ENCODE measurements around the gene B3GNT2.

Gene B3GNT2

DNA sequence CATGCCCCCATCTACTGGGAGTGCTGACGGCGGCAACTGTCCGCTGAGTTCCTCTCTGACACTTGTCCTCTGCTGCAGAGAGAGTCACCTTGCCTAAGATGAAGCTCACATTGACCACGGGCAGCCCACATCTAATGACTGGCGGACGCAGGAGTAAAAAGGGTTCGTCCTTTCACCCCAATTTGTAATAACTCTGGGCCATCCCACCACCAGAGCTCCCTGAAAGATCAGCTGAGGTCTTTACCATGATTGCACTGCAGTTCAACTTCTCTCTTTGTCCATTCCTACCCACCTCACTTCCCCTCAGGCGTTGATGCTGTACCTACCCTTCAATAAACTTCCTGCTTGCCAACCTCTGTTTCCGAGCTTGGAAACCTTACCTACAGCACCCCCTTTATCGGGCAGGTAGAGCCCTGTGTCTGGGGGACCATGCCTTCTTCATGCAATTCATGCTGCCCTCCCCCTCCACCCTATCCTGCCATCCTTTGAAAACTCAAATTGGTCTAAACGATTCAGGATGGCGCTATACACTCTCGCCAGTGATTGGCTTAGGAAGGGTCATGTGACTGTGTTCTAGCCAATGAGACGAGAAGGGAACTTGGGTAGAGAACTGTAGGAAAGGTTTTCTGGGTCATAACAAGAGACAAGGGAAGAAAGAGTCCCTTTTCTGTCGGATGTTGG, 10.3 kb upstream of the B3GNT2 start:
- Histone ChIP-seq H3K79me2 (ENCODE audit: control insufficient read depth, insufficient read depth, low read length, unreplicated experiment) (no peaks in the 10 kb centered on the region), H3K27me3 (ENCODE audit: insufficient read depth, low read length) (no peaks in the 10 kb centered on the region), H2AFZ (ENCODE audit: low read length, unreplicated experiment) (no peak overlapping the region), H3K4me1 (ENCODE audit: control insufficient read depth, insufficient read depth, low read length, unreplicated experiment) (no peaks in the 10 kb centered on the region), H3K27ac (ENCODE audit: low read depth, low read length) (no peak overlapping the region), H3K4me3 (ENCODE audit: low read depth, low read length) (no peak overlapping the region), H3K36me3 (ENCODE audit: insufficient read depth, low read length) (no peaks in the 10 kb centered on the region)

DNA sequence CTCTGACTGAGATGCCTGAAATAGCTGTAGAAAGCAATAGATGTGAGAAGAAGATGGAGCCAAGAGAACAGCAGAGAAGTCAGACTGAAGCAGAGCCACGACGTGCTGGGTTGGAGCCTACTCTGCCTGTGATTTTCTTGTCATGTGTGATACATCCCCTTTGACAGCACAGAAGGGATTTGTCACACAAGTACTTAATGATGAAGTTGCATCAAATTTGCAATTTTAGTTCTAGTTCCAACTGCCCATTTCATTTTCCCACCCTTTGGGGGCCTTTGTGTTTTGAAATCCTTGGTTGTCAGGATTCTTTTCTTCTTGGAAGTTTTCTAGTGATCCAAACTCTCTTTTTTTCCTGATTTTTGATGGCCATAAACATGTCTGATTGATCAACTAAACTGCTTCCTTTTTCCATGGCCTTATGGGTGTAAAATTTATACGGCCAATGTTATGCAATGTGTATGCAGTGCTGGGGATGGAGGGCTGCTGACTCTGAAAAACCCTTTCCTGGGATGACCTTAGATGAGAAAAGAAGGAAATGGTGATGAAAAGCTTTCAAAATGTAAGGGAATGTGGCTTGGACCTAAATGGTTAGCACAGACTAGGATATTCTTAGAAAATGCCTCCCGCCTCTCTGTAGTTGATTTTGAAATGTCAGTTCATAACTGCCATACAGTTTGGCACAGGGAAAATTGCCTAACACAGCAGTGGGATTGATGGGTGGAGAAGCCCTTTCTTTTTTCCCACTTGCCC, 9.6 kb upstream of the B3GNT2 start:
- Histone ChIP-seq H3K27me3 (ENCODE audit: insufficient read depth, low read length) (no peaks in the 10 kb centered on the region), H2AFZ (ENCODE audit: low read length, unreplicated experiment) (no peak overlapping the region), H3K36me3 (ENCODE audit: insufficient read depth, low read length) (no peaks in the 10 kb centered on the region), H3K27ac (ENCODE audit: low read depth, low read length) (no peak overlapping the region), H3K79me2 (ENCODE audit: control insufficient read depth, insufficient read depth, low read length, unreplicated experiment) (no peaks in the 10 kb centered on the region), H3K4me3 (ENCODE audit: low read depth, low read length) (no peak overlapping the region), H3K4me1 (ENCODE audit: control insufficient read depth, insufficient read depth, low read length, unreplicated experiment) (no peaks in the 10 kb centered on the region)

DNA sequence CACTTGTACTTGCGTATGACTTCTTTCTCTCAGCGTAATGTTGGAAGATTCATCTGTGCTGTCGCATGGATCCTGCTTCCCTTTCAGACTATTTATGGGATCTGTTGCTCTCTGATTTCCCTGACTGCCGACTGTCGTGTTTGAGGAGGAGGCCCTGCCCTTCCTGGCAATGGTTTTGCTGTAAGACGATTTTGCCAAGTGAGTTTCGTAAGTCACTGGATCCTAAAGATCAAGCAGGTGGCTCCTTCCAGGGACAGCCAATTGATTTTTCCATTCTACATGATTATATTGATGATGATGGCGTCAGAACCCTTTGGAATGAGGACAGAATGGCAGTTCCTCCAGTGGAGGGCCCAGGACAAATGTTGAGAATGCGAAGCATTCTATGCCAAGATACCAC, 8.7 kb upstream of the B3GNT2 start:
- Histone ChIP-seq H3K79me2 (ENCODE audit: control insufficient read depth, insufficient read depth, low read length, unreplicated experiment) (no peaks in the 10 kb centered on the region), H3K27me3 (ENCODE audit: insufficient read depth, low read length) (no peaks in the 10 kb centered on the region), H2AFZ (ENCODE audit: low read length, unreplicated experiment) (no peak overlapping the region), H3K4me3 (ENCODE audit: low read depth, low read length) (no peak overlapping the region), H3K4me1 (ENCODE audit: control insufficient read depth, insufficient read depth, low read length, unreplicated experiment) (no peaks in the 10 kb centered on the region), H3K36me3 (ENCODE audit: insufficient read depth, low read length) (no peaks in the 10 kb centered on the region), H3K27ac (ENCODE audit: low read depth, low read length) (no peak overlapping the region)

DNA sequence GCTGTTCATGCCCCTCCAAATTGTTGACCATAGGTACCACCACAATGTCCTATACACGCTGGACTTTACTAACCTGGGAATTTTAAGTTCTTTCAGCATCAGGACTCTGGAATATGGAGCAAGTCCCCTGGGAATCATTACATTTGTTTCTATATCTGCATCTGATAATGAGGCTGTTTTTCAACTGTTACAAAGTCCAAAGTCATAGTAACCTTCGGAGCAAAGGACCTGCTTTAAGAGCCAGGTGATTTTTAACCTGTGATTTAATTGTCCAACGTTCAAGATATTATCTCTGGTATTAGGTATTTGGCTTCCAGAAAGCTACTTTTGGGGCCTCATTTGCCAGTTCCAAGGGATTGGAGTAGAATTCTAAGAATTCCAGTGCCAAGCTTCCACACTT, 7.5 kb upstream of the B3GNT2 start:
- Histone ChIP-seq H3K27ac (ENCODE audit: low read depth, low read length) (no peak overlapping the region), H3K4me3 (ENCODE audit: low read depth, low read length) (no peak overlapping the region), H2AFZ (ENCODE audit: low read length, unreplicated experiment) (no peak overlapping the region), H3K36me3 (ENCODE audit: insufficient read depth, low read length) (no peaks in the 10 kb centered on the region), H3K79me2 (ENCODE audit: control insufficient read depth, insufficient read depth, low read length, unreplicated experiment) (no peaks in the 10 kb centered on the region), H3K4me1 (ENCODE audit: control insufficient read depth, insufficient read depth, low read length, unreplicated experiment) (no peaks in the 10 kb centered on the region), H3K27me3 (ENCODE audit: insufficient read depth, low read length) (no peaks in the 10 kb centered on the region)

DNA sequence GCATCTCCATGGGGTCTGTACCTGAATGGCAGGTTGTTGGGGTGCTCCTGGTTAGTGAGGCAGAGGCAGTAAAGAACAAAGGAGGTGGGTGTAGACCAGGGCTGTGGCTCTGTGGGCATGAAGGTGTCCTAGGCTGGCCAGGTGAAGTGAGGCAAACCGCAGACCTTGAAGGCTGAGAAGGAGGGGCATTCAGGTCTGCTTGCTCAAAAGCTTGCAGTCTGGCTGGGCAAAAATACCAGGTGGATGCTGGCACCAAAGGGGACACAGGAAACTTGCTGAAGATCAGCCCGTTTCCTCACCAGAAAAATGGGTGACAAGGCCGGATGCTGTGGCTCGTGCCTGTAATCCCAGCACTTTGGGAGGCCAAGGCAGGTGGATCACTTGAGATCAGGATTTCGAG, 6.7 kb upstream of the B3GNT2 start:
- no peak overlapping the region for H2AFZ ChIP-seq (ENCODE audit: low read length, unreplicated experiment)
- no peaks in the 10 kb centered on the region for H3K27me3 ChIP-seq (ENCODE audit: insufficient read depth, low read length)
- H3K4me3 ChIP-seq (ENCODE audit: low read depth, low read length): no peak overlapping the region
- no peaks in the 10 kb centered on the region for H3K36me3 ChIP-seq (ENCODE audit: insufficient read depth, low read length)
- H3K79me2 ChIP-seq (ENCODE audit: control insufficient read depth, insufficient read depth, low read length, unreplicated experiment): no peaks in the 10 kb centered on the region
- no peaks in the 10 kb centered on the region for H3K4me1 ChIP-seq (ENCODE audit: control insufficient read depth, insufficient read depth, low read length, unreplicated experiment)
- H3K27ac ChIP-seq (ENCODE audit: low read depth, low read length): no peak overlapping the region

DNA sequence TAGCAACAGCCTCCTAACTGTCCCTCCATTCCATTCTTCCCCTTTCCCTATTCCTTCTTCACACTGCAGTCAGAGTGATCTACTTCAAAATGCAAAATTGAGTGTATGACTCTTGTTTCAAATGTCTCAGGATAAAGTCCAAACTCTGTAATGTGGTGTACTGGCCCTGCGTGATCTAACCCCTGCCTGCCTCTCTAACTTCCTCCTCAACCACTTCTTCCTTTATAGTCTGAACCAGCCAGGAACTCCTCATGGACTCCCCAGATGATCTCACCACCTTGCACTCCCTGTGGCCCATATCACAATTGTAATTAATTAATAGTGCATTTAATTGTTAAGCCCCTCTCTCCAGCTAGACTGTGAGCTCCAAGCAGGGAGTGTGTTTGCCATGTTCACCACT, 3.1 kb upstream of the B3GNT2 start:
- H3K4me1 ChIP-seq (ENCODE audit: control insufficient read depth, insufficient read depth, low read length, unreplicated experiment): peaks cover 5% of the 10 kb centered on the region
- no peak overlapping the region for H3K4me3 ChIP-seq (ENCODE audit: low read depth, low read length)
- no peak overlapping the region for H3K27ac ChIP-seq (ENCODE audit: low read depth, low read length)
- H2AFZ ChIP-seq (ENCODE audit: low read length, unreplicated experiment): no peak overlapping the region
- H3K36me3 ChIP-seq (ENCODE audit: insufficient read depth, low read length): no peaks in the 10 kb centered on the region
- peaks cover 16% of the 10 kb centered on the region for H3K79me2 ChIP-seq (ENCODE audit: control insufficient read depth, insufficient read depth, low read length, unreplicated experiment)
- H3K27me3 ChIP-seq (ENCODE audit: insufficient read depth, low read length): no peaks in the 10 kb centered on the region

DNA sequence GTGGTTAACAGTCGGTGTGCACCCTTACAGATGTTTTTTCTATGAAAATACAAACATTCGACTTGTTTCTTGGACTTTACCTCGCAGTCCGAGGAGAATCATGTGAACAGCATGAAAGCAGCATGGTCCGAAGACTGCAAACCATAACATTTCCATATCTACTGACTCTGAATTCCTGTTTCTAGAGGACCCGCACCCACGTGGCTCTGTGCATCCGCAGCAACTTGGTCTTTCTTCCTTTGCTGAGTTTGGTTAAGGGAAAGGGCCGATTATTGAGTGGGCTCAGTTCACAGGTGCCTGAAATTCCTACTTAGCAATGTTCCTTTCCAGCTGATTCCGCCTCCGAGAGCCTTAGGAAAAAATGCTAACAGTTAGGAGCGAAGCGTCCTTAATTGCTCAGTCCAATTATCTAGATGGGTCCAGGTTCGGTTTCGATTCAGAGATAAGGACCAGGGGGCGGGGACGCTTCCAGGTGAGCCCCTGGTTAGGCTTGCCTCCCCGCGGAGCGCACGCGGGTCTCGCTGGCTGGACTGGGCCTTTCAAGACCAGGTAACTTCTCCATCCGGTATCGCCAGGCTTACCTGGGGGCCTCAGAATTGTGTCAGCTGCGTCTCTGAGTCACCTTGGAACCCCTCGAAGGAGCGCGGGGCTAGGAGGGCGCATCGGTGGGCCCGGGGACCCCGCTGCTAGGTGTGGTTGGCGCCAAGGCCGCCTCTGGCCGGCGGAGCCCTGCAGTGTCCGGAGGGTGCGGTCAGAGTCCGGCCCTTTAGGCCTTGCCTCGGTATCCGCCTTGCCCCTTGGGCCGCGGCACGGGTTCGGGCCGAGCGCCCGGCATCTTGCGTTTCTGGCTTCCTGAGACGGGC, 1.1 kb upstream of the B3GNT2 start:
- peaks cover 23% of the 10 kb centered on the region for H3K4me1 ChIP-seq (ENCODE audit: control insufficient read depth, insufficient read depth, low read length, unreplicated experiment)
- H3K27ac ChIP-seq (ENCODE audit: low read depth, low read length): no peak overlapping the region
- peaks cover 35% of the 10 kb centered on the region for H3K79me2 ChIP-seq (ENCODE audit: control insufficient read depth, insufficient read depth, low read length, unreplicated experiment)
- H3K4me3 ChIP-seq (ENCODE audit: low read depth, low read length): peak overlapping the region; percentile 100
- H3K36me3 ChIP-seq (ENCODE audit: insufficient read depth, low read length): no peaks in the 10 kb centered on the region
- H3K27me3 ChIP-seq (ENCODE audit: insufficient read depth, low read length): no peaks in the 10 kb centered on the region
- peak overlapping the region; percentile 97 for H2AFZ ChIP-seq (ENCODE audit: low read length, unreplicated experiment)

DNA sequence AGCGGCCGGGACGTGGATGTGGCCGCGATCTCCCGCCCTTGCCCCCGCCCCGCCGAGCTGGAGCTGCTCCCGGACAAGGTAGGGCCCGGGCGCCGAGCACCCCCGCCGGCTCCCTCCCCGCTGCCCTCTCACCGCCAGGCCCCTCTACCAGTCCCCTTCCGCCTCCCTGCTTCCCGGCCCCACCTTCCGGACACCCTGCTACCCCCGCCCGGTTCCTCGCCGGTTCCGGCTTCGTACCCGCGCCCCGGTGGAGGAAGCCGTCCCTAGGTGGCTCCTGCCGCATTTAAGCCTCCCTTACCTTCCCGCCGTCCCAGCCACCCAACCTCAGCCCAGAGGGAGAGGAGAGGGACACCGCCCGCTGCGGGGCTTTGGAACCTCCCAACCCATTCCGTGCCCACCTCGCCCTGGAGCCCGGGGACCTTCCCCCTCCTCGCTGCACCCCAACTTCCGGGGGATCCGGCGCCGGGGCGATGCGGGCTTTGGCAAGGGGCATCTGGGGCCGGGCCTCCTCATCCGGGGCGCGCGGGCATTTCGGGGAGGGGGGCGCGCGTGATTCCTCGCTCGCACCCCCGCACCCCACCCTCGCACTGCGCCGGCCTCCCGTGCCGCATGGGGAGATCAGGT, 475 bp downstream of the B3GNT2 start:
- peaks cover 34% of the 10 kb centered on the region for H3K4me1 ChIP-seq (ENCODE audit: control insufficient read depth, insufficient read depth, low read length, unreplicated experiment)
- peak overlapping the region; percentile 90 for H2AFZ ChIP-seq (ENCODE audit: low read length, unreplicated experiment)

DNA sequence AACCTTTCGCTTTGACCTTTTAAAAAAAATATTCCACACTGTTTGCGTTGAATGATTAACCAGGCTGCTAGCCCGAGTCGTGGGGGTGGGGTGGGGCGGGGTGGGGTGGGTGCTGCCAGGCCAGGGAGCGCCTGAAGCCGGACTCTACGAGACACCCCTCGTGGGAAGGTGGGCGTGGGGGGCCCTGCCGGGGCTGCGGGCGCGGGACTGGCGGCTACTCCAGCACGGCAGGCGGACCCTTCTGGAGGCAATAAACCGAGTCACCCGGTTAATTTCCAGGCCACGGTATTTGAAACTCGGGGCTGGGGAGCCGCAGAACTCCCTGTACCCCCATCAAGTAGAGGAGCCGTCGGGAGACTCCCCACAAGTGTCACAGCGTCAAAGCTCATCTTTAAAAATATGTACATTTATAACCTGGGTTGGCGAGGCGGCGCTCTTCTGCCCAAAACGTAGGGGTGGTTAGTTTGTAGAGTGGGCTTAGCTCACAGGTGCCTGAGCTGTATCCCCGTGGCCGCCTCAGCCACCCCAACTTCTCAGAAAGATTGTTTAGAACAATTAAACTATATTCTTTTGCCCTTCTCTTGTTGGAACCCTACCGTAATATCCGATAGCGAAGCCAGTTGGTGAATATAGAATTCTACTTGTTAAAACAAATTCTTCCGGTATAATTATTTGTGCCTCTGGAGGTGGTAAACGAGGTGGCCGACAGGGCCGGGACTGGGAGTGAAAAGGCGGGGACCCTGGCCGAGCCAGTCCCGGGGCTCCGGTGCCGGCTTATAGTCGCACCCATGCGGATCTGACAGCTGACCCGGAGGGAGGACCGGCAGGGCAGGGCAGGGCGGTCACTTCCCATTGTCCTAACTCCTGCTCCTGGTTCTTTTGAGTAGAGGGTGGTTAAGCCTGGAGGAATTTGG, 1.4 kb downstream of the B3GNT2 start:
- Histone ChIP-seq H3K27me3 (ENCODE audit: insufficient read depth, low read length) (no peaks in the 10 kb centered on the region), H3K4me1 (ENCODE audit: control insufficient read depth, insufficient read depth, low read length, unreplicated experiment) (peaks cover 40% of the 10 kb centered on the region), H3K79me2 (ENCODE audit: control insufficient read depth, insufficient read depth, low read length, unreplicated experiment) (peaks cover 60% of the 10 kb centered on the region), H3K27ac (ENCODE audit: low read depth, low read length) (no peak overlapping the region), H3K4me3 (ENCODE audit: low read depth, low read length) (peak overlapping the region; percentile 100), H2AFZ (ENCODE audit: low read length, unreplicated experiment) (peak overlapping the region; percentile 19), H3K36me3 (ENCODE audit: insufficient read depth, low read length) (no peaks in the 10 kb centered on the region)

More for the DNA sequence above, 475 bp downstream of the B3GNT2 start:
- Histone ChIP-seq H3K27ac (ENCODE audit: low read depth, low read length) (peak overlapping the region; percentile 62), H3K36me3 (ENCODE audit: insufficient read depth, low read length) (no peaks in the 10 kb centered on the region), H3K27me3 (ENCODE audit: insufficient read depth, low read length) (no peaks in the 10 kb centered on the region), H3K79me2 (ENCODE audit: control insufficient read depth, insufficient read depth, low read length, unreplicated experiment) (peaks cover 51% of the 10 kb centered on the region), H3K4me3 (ENCODE audit: low read depth, low read length) (peak overlapping the region; percentile 100)

Measured in ACC112 (cell line).